Chondrocyte (in vitro differentiated cells): Measurements from ENCODE around the gene SORCS1. TPM values are rescaled to one million over a fixed set of nuclear protein-coding genes. Genes with fewer than 3 reads are reported as not detected.

Experiments
- DNase-seq: peaks from one replicate; pipeline ENCODE4 v3.0.0; 2021; ENCODE audit warnings: mixed read lengths, low spot score
- H3K27ac Mint-ChIP-seq: one replicate; pipeline ENCODE4 v1.8.0; 2021; ENCODE audit warnings: mild to moderate bottlenecking, moderate library complexity, mixed read lengths; ENCODE audit not compliant: unreplicated experiment
- H3K27me3 Mint-ChIP-seq: 2 replicates; pipeline ENCODE4 v1.8.0; 2021; ENCODE audit warnings: low read depth, mixed read lengths
- H3K36me3 Mint-ChIP-seq: 2 replicates; pipeline ENCODE4 v1.8.0; 2021; ENCODE audit warnings: low read depth, mixed read lengths
- H3K4me1 Mint-ChIP-seq: 2 replicates; pipeline ENCODE4 v1.8.0; 2021; ENCODE audit warnings: low read depth, mild to moderate bottlenecking, mixed read lengths
- H3K4me3 Mint-ChIP-seq: one replicate; pipeline ENCODE4 v1.8.0; 2021; ENCODE audit warnings: mild to moderate bottlenecking, moderate library complexity, mixed read lengths; ENCODE audit not compliant: unreplicated experiment
- H3K9me3 Mint-ChIP-seq: 2 replicates; pipeline ENCODE4 v1.8.0; 2021; ENCODE audit warnings: low read depth, mixed read lengths
- CTCF ChIP-seq: fragments of 200-600 bp; sonication (generic); IDR thresholded peaks from 2 replicates; pipeline ENCODE4 v1.5.0; 2021; ENCODE audit warnings: antibody characterized with exemption, mild to moderate bottlenecking, moderate library complexity
- total RNA-seq: library from RNA; stranded (reverse); gene quantifications from 3 replicates; pipeline ENCODE4 v1.2.1, GENCODE V29; 2021

Gene SORCS1
- total RNA-seq, 1 donor from 2014 or later, result not detected

- no peak for DNase-seq
- no peaks in the 10 kb centered on the region for H3K36me3 Mint-ChIP-seq
- H3K27me3 Mint-ChIP-seq, result no peaks in the 10 kb centered on the region
- no peak overlapping the region for H3K4me3 Mint-ChIP-seq
- TF ChIP-seq CTCF, result no peak
- H3K27ac Mint-ChIP-seq, result no peak overlapping the region
- no peaks in the 10 kb centered on the region for H3K4me1 Mint-ChIP-seq
- peaks cover 10% of the 10 kb centered on the region for H3K9me3 Mint-ChIP-seq
These were observed 69.5 kb downstream of the SORCS1 start for GRCh38 chr10:107094824-107095522.

GRCh38 chr10:107092321-107092720 is 72.2 kb downstream of the SORCS1 start:
- no peak overlapping the region for H3K4me3 Mint-ChIP-seq
- no peaks in the 10 kb centered on the region for H3K36me3 Mint-ChIP-seq
- no peaks in the 10 kb centered on the region for H3K27me3 Mint-ChIP-seq
- H3K9me3 Mint-ChIP-seq, result peaks cover 13% of the 10 kb centered on the region
- H3K27ac Mint-ChIP-seq, result no peak overlapping the region
- DNase-seq, result no peak
- no peaks in the 10 kb centered on the region for H3K4me1 Mint-ChIP-seq
- no peak for TF ChIP-seq CTCF

GRCh38 chr10:107091126-107091525 is 73.4 kb downstream of the SORCS1 start:
- H3K27ac Mint-ChIP-seq, result no peak overlapping the region
- TF ChIP-seq CTCF, result no peak
- peaks cover 13% of the 10 kb centered on the region for H3K9me3 Mint-ChIP-seq
- H3K4me3 Mint-ChIP-seq, result no peak overlapping the region
- H3K27me3 Mint-ChIP-seq, result no peaks in the 10 kb centered on the region
- no peaks in the 10 kb centered on the region for H3K4me1 Mint-ChIP-seq
- no peaks in the 10 kb centered on the region for H3K36me3 Mint-ChIP-seq
- DNase-seq, result no peak

- Mint-ChIP-seq H3K27me3 (no peaks in the 10 kb centered on the region), H3K4me3 (no peak overlapping the region), H3K36me3 (no peaks in the 10 kb centered on the region), H3K27ac (no peak overlapping the region), H3K9me3 (peaks cover 6% of the 10 kb centered on the region), H3K4me1 (no peaks in the 10 kb centered on the region)
- DNase-seq, result no peak
- TF ChIP-seq CTCF, result no peak
These were observed 78.6 kb downstream of the SORCS1 start for GRCh38 chr10:107085665-107086525.

- Mint-ChIP-seq H3K27ac (no peak overlapping the region), H3K27me3 (no peaks in the 10 kb centered on the region), H3K9me3 (peaks cover 3% of the 10 kb centered on the region), H3K4me1 (no peaks in the 10 kb centered on the region), H3K4me3 (no peak overlapping the region), H3K36me3 (no peaks in the 10 kb centered on the region)
- no peak for DNase-seq
- TF ChIP-seq CTCF, result no peak
These were observed 81.0 kb downstream of the SORCS1 start for GRCh38 chr10:107083388-107084009.
